ENCODE results near the gene ATP1B1. TPM values are rescaled to one million over a fixed set of nuclear protein-coding genes. Genes with fewer than 3 reads are reported as not detected.

The ATP1B1 gene
- total and polyA plus RNA-seq, 2 experiments from 2014 or later: 51.0 to 73.4 TPM

GRCh38 chr1:169094897-169095569, 11.5 kb upstream of the ATP1B1 start:
- Mint-ChIP-seq H3K9me3 (no peaks in the 10 kb centered on the region), H3K27me3 (ENCODE audit: insufficient read depth, low read depth, poor library complexity) (peaks cover 2% of the 10 kb centered on the region), H3K4me3 (no peak overlapping the region), H3K36me3 (ENCODE audit: low read depth) (no peaks in the 10 kb centered on the region), H3K27ac (no peak overlapping the region), H3K4me1 (peaks cover 8% of the 10 kb centered on the region)
- Histone ChIP-seq H2AFZ (no peak overlapping the region), H3K27me3 (ENCODE audit: insufficient read depth) (no peaks in the 10 kb centered on the region), H3K9me2 (ENCODE audit: insufficient read depth) (no peaks in the 10 kb centered on the region), H3K27ac (ENCODE audit: low read depth) (no peak overlapping the region), H3K4me1 (ENCODE audit: insufficient read depth) (0 out of 2 replicates have a peak, but pooled peaks cover 3% of the 10 kb centered on the region), H3K4me3 (no peak overlapping the region), H3K4me2 (no peak overlapping the region), H4K20me1 (replicated peaks; ENCODE audit: insufficient read depth) (no peaks in the 10 kb centered on the region), H3K79me2 (replicated peaks; ENCODE audit: insufficient read depth) (no peaks in the 10 kb centered on the region), H3K36me3 (ENCODE audit: insufficient read depth) (no peaks in the 10 kb centered on the region), H3F3A (replicated peaks; ENCODE audit: low read depth) (no peaks in the 10 kb centered on the region)
- DNase-seq (ENCODE audit: low spot score) (no peak), ATAC-seq (no peak)
- TF ChIP-seq ZNF114 (CRISPR knock-in tag; IDR thresholded peaks at IDR 0.05) (no peak), ZNF462 (CRISPR knock-in tag; IDR thresholded peaks at IDR 0.05) (no peak), CREB1 (CRISPR knock-in tag; IDR thresholded peaks at IDR 0.05; ENCODE audit: low read depth) (no peak), ZNF331 (CRISPR knock-in tag; IDR thresholded peaks at IDR 0.05; ENCODE audit: low read depth) (no peak), JUNB (IDR thresholded peaks at IDR 0.05; ENCODE audit: unreplicated experiment) (no peak), STAT1 (IDR thresholded peaks at IDR 0.05; ENCODE audit: unreplicated experiment) (no peak), EZH2phosphoT487 (IDR thresholded peaks at IDR 0.05; ENCODE audit: unreplicated experiment) (no peak), POLR2AphosphoS5 (IDR thresholded peaks at IDR 0.05; ENCODE audit: low read depth) (no peak), NANOG (IDR thresholded peaks at IDR 0.05; ENCODE audit: borderline replicate concordance) (no peak), EZH2 (IDR thresholded peaks at IDR 0.05; ENCODE audit: low read depth, unreplicated experiment) (no peak), ETS1 (IDR thresholded peaks at IDR 0.05) (no peak)
- TF ChIP-seq, protein P1, sequence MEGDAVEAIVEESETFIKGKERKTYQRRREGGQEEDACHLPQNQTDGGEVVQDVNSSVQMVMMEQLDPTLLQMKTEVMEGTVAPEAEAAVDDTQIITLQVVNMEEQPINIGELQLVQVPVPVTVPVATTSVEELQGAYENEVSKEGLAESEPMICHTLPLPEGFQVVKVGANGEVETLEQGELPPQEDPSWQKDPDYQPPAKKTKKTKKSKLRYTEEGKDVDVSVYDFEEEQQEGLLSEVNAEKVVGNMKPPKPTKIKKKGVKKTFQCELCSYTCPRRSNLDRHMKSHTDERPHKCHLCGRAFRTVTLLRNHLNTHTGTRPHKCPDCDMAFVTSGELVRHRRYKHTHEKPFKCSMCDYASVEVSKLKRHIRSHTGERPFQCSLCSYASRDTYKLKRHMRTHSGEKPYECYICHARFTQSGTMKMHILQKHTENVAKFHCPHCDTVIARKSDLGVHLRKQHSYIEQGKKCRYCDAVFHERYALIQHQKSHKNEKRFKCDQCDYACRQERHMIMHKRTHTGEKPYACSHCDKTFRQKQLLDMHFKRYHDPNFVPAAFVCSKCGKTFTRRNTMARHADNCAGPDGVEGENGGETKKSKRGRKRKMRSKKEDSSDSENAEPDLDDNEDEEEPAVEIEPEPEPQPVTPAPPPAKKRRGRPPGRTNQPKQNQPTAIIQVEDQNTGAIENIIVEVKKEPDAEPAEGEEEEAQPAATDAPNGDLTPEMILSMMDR (conservative IDR thresholded peaks at IDR 0.05; ENCODE audit: low read depth in 2 of 2): no peak
- TF ChIP-seq, protein P2, sequence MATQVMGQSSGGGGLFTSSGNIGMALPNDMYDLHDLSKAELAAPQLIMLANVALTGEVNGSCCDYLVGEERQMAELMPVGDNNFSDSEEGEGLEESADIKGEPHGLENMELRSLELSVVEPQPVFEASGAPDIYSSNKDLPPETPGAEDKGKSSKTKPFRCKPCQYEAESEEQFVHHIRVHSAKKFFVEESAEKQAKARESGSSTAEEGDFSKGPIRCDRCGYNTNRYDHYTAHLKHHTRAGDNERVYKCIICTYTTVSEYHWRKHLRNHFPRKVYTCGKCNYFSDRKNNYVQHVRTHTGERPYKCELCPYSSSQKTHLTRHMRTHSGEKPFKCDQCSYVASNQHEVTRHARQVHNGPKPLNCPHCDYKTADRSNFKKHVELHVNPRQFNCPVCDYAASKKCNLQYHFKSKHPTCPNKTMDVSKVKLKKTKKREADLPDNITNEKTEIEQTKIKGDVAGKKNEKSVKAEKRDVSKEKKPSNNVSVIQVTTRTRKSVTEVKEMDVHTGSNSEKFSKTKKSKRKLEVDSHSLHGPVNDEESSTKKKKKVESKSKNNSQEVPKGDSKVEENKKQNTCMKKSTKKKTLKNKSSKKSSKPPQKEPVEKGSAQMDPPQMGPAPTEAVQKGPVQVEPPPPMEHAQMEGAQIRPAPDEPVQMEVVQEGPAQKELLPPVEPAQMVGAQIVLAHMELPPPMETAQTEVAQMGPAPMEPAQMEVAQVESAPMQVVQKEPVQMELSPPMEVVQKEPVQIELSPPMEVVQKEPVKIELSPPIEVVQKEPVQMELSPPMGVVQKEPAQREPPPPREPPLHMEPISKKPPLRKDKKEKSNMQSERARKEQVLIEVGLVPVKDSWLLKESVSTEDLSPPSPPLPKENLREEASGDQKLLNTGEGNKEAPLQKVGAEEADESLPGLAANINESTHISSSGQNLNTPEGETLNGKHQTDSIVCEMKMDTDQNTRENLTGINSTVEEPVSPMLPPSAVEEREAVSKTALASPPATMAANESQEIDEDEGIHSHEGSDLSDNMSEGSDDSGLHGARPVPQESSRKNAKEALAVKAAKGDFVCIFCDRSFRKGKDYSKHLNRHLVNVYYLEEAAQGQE (IDR thresholded peaks at IDR 0.05; ENCODE audit: unreplicated experiment): no peak

Measured in GM23338 (cell line).